Gastrocnemius medialis (tissue), 4 donors: ENCODE measurements around the gene SLC36A1.

Source experiments
- CTCF ChIP-seq, 5 experiments: fragments of 450-650 bp in 3 of 5; fragments of 200-600 bp in 2 of 5; sonication (generic) in 2 of 5; IDR thresholded peaks in 4 of 5; conservative IDR thresholded peaks in 1 of 5; 1 replicate in 4 of 5; 2 replicates in 1 of 5; pipeline ENCODE4 v1.5.1; 2016 to 2019; ENCODE audit warnings: antibody characterized with exemption in 5 of 5, mild to moderate bottlenecking in 3 of 5, moderate library complexity in 3 of 5
- POLR2A ChIP-seq, 2 donors: fragments of 450-650 bp; IDR thresholded peaks; one replicate each; pipeline ENCODE4 v1.6.1; 2017; ENCODE audit warnings: antibody characterized with exemption in 2 of 2, mild to moderate bottlenecking in 2 of 2, moderate library complexity in 2 of 2

- TF ChIP-seq CTCF (IDR thresholded peaks at IDR 0.05 in 4 of 5, conservative IDR thresholded peaks at IDR 0.05 in 1 of 5) (no peak), POLR2A (IDR thresholded peaks at IDR 0.05) (peak in 1 of 2 donors; percentile 57)
Observed at GRCh38 chr5:151480384-151481293, 33.2 kb downstream of the SLC36A1 start.
